NT2/D1 (cell line): ENCODE data around the gene BRINP2.

Experiments used
- YY1 ChIP-seq: IDR thresholded peaks from 2 replicates; pipeline ENCODE4 v1.6.1; 2011; ENCODE audit not compliant: insufficient read length, insufficient read depth
- ZNF274 ChIP-seq: IDR thresholded peaks from 2 replicates; pipeline ENCODE4 v1.6.1; 2011; ENCODE audit warnings: mild to moderate bottlenecking, low read depth, low read length

DNA sequence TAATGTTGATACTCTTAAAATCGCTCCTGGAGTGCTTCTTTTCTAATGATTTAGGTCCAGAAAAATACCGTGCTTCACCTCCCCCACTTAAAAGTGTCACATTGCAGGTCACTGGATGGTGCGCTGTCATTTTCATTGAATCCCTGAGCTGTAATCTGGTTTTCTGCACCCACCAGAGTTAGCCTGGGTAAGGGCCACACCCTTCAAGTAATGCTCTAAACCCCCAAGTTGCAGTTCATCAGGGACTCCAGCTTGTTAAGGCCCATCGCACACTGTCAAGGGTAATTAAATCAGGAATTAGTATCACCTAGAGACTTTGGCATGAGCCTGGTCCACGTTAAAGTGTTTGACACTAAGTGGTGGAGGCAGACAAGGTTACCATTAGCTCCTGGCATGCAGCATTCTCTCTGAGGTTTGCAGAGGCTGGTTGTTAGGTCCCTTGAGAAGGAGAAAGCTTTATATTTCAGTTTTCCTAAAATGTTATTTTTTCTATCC, 40.3 kb upstream of the BRINP2 start:
- TF ChIP-seq ZNF274 (no peak), YY1 (no peak)
